K562 (cell line): ENCODE data around the gene ZPR1. TPM values are rescaled to one million over a fixed set of nuclear protein-coding genes. Genes with fewer than 3 reads are reported as not detected.

ENCODE experiments used
- ATAC-seq: fragments of 200-7000 bp; cut with Tn5 transposase; 3 replicates; pipeline ENCODE4 v1.9.1; 2020; ENCODE audit warnings: moderate library complexity
- BruUV-seq: library from RNA; stranded (reverse); fragments of 400-500 nt; replicated peaks from 2 replicates; lab custom pipeline; 2021; lab: Mats Ljungman, UMichigan
- CTCF ChIA-PET: fragments of 300-600 bp; formaldehyde crosslinking; extraction: SDS; loops from one replicate; lab custom pipeline; 2021; ENCODE audit warnings: low intra/inter-chr PET ratio; lab: Yijun Ruan, JAX
- POLR2A ChIA-PET: fragments of 300-600, 350-650 bp; sonication (Branson Sonifier 250); formaldehyde crosslinking; extraction: SDS; loops from one replicate; lab custom pipeline; 2021; ENCODE audit warnings: antibody characterized with exemption, inconsistent platforms; lab: Yijun Ruan, JAX
- DNase-seq, 4 experiments: peaks; one replicate each; pipeline versions ENCODE4 v3.0.0 to v3.0.0-alpha.2; 2011 to 2018; ENCODE audit warnings: low spot score in 3 of 4, mixed read lengths in 3 of 4; ENCODE audit errors: extremely low read depth in 1 of 4
- FAIRE-seq: peaks from 2 replicates; lab custom pipeline; 2011; peaks lifted over from hg19 to GRCh38; lab: Jason Lieb, UNC
- H2AFZ ChIP-seq: 2 replicates; pipeline ENCODE4 v1.6.0; 2011; ENCODE audit warnings: low read depth, low read length, control low read depth, inconsistent platforms
- H3K27ac ChIP-seq: fragments of 200-600 bp; 3 replicates; pipeline ENCODE4 v1.8.0; 2011; ENCODE audit warnings: low read depth, mild to moderate bottlenecking, control low read depth, inconsistent platforms, low read length, moderate library complexity, mixed read lengths; ENCODE audit errors: extremely low read depth
- H3K27me3 ChIP-seq, 2 experiments: fragments of 300-600 bp in 1 of 2; 2 replicates in 1 of 2; 3 replicates in 1 of 2; pipeline versions ENCODE4 v1.6.0 to v1.8.0; 2011; ENCODE audit warnings: inconsistent platforms in 2 of 2, low read length in 2 of 2, mild to moderate bottlenecking in 1 of 2, mixed read lengths in 1 of 2, moderate library complexity in 1 of 2; ENCODE audit not compliant: control insufficient read depth in 2 of 2, insufficient read depth in 2 of 2
- H3K36me3 ChIP-seq: fragments of 300-600 bp; 3 replicates; pipeline ENCODE4 v1.8.0; 2011; ENCODE audit warnings: mild to moderate bottlenecking, low read length, inconsistent platforms; ENCODE audit not compliant: control insufficient read depth, insufficient read depth
- H3K4me1 ChIP-seq, 2 experiments: fragments of 200-600 bp in 1 of 2; replicated peaks in 1 of 2; 2 replicates in 1 of 2; 3 replicates in 1 of 2; pipeline versions ENCODE4 v1.5.1 to v1.8.0; 2011; ENCODE audit warnings: inconsistent platforms in 2 of 2, low read length in 2 of 2, mild to moderate bottlenecking in 1 of 2, mixed read lengths in 1 of 2, moderate library complexity in 1 of 2; ENCODE audit not compliant: control insufficient read depth in 2 of 2, insufficient read depth in 2 of 2
- H3K4me2 ChIP-seq: 2 replicates; pipeline ENCODE4 v1.6.1; 2011; ENCODE audit warnings: low read length, control low read depth, inconsistent platforms, mixed read lengths; ENCODE audit not compliant: insufficient read depth
- H3K4me3 ChIP-seq: fragments of 200-600 bp; sonication (generic), shearing (Covaris generic); 2 replicates; pipeline ENCODE4 v1.5.1; 2016; ENCODE audit warnings: control low read depth, inconsistent platforms
- H3K79me2 ChIP-seq: fragments of 200-600 bp; 3 replicates; pipeline ENCODE4 v1.8.0; 2011; ENCODE audit warnings: low read length, inconsistent platforms; ENCODE audit not compliant: control insufficient read depth, insufficient read depth
- H3K9ac ChIP-seq, 2 experiments: 2 replicates each; pipeline versions ENCODE4 v1.6.0 to v1.6.1; 2011; ENCODE audit warnings: low read depth in 2 of 2, low read length in 2 of 2, control low read depth in 1 of 2, inconsistent platforms in 1 of 2, mild to moderate bottlenecking in 1 of 2, mixed read lengths in 1 of 2; ENCODE audit not compliant: insufficient read depth in 1 of 2
- H3K9me1 ChIP-seq: one replicate; pipeline ENCODE4 v1.6.0; 2011; ENCODE audit warnings: inconsistent platforms, mild to moderate bottlenecking, low read length, moderate library complexity; ENCODE audit not compliant: control insufficient read depth, insufficient read depth
- H3K9me3 ChIP-seq: replicated peaks from 2 replicates; pipeline ENCODE4 v1.5.1; 2011; ENCODE audit warnings: low read depth, low read length, inconsistent platforms; ENCODE audit not compliant: control insufficient read depth, insufficient read depth
- H4K20me1 ChIP-seq: replicated peaks from 2 replicates; pipeline ENCODE4 v1.6.1; 2011; ENCODE audit warnings: low read length, inconsistent platforms, mixed read lengths; ENCODE audit not compliant: control insufficient read depth, insufficient read depth
- ARID3B ChIP-seq: fragments of 250-450 bp; sonication (Bioruptor Pico); IDR thresholded peaks from 2 replicates; pipeline ENCODE4 v1.4.0; 2020; ENCODE audit warnings: borderline replicate concordance
- CREB3L1 ChIP-seq: fragments of 450-650 bp; IDR thresholded peaks from 2 replicates; pipeline ENCODE4 v1.6.1; 2014; ENCODE audit warnings: low read depth, mild to moderate bottlenecking, moderate library complexity, borderline replicate concordance
- FIP1L1 ChIP-seq: fragments of 200-400 bp; formaldehyde crosslinking; IDR thresholded peaks from 2 replicates; pipeline ENCODE4 v1.6.1; 2018; ENCODE audit warnings: mild to moderate bottlenecking, low read depth, low read length; ENCODE audit not compliant: poor library complexity, severe bottlenecking
- GABPB2 ChIP-seq: fragments of 250-450 bp; sonication (Bioruptor Pico); conservative IDR thresholded peaks from 2 replicates; pipeline ENCODE4 v1.5.1; 2021; ENCODE audit warnings: mild to moderate bottlenecking
- HDAC6 ChIP-seq: IDR thresholded peaks from 2 replicates; pipeline ENCODE4 v1.6.1; 2012; ENCODE audit warnings: low read depth, mild to moderate bottlenecking, control low read depth, inconsistent platforms, low read length, moderate library complexity
- HMG20B ChIP-seq: fragments of 250-450 bp; sonication (Bioruptor Pico); IDR thresholded peaks from 2 replicates; pipeline ENCODE4 v1.5.0; 2021; ENCODE audit warnings: mild to moderate bottlenecking
- JUN ChIP-seq, 2 experiments: sonication (generic) in 1 of 2; formaldehyde crosslinking in 1 of 2; IDR thresholded peaks; 2 replicates each; pipeline versions ENCODE4 v1.6.1 to v1.8.0; 2012 to 2022; ENCODE audit warnings: borderline replicate concordance in 2 of 2, mild to moderate bottlenecking in 2 of 2, improper control_type of control experiment in 1 of 2, low read depth in 1 of 2, low read length in 1 of 2, missing genetic modification reagents in 1 of 2
- KLF1 ChIP-seq: fragments of 450-650 bp; IDR thresholded peaks from 2 replicates; pipeline ENCODE4 v1.6.1; 2016; ENCODE audit warnings: missing genetic modification characterization, missing compliant biosample characterization
- NR0B1 ChIP-seq: fragments of 450-650 bp; IDR thresholded peaks from one replicate; pipeline ENCODE4 v1.6.1; 2018; ENCODE audit warnings: mild to moderate bottlenecking, moderate library complexity; ENCODE audit not compliant: partially characterized antibody
- RB1 ChIP-seq: fragments of 450-650 bp; IDR thresholded peaks from 2 replicates; pipeline ENCODE4 v1.6.1; 2017; ENCODE audit warnings: low read depth, mild to moderate bottlenecking
- SMAD1 ChIP-seq: fragments of 150-350 bp; IDR thresholded peaks from 2 replicates; pipeline ENCODE4 v1.6.1; 2014; ENCODE audit warnings: low read length, low read depth; ENCODE audit not compliant: partially characterized antibody
- ZFPM2 ChIP-seq: fragments of 250-450 bp; sonication (Bioruptor Pico); IDR thresholded peaks from 2 replicates; pipeline ENCODE4 v1.5.1; 2022; ENCODE audit warnings: mild to moderate bottlenecking
- ZNF184 ChIP-seq: sonication (generic); formaldehyde crosslinking; IDR thresholded peaks from 2 replicates; pipeline ENCODE4 v1.5.0; 2020; ENCODE audit warnings: missing genetic modification reagents
- ZNF41 ChIP-seq: fragments of 250-450 bp; sonication (Bioruptor Pico); conservative IDR thresholded peaks from 2 replicates; pipeline ENCODE4 v1.4.0; 2020; ENCODE audit warnings: mild to moderate bottlenecking
- ZNF589 ChIP-seq: fragments of 200-800 bp; sonication (Bioruptor generic); IDR thresholded peaks from 2 replicates; pipeline ENCODE4 v1.6.1; 2016; ENCODE audit warnings: low read depth, missing genetic modification characterization, missing compliant biosample characterization
- WGBS: fragments of 100-300 bp; shearing (Covaris generic); methylation state at CpG from one replicate; pipeline ENCODE4 v1.1.6; 2016; ENCODE audit warnings: low coverage, mixed read lengths; ENCODE audit not compliant: insufficient coverage; ENCODE audit errors: missing lambda C conversion rate; 5-methylcytosine and 5-hydroxymethylcytosine counted together
- in situ Hi-C: fragments of 300-500 bp; cut with MboI; formaldehyde crosslinking; loops from 4 replicates; pipeline ENCODE4 v1.15.0; 2018; ENCODE audit warnings: inconsistent platforms, mixed read lengths
- intact Hi-C: fragments of 100-400 bp; cut with micrococcal nuclease; formaldehyde crosslinking; loops from 2 replicates; pipeline ENCODE4 v1.14.2; 2022
- polyA plus RNA-seq, 8 experiments: library from polyadenylated mRNA; depleted of rRNA in 4 of 8; stranded (reverse) in 5 of 8; unstranded in 3 of 8; fragments of >200 nt; fragmentation: Nextera tagmentation in 2 of 8; fragmentation: Illumina TruSeq in 1 of 8; extraction: Ambion mirVana in 2 of 8; extraction: Trizol in 1 of 8; gene quantifications; 2 replicates each; pipeline versions ENCODE4 v1.2.1 to v1.2.3, GENCODE V29; 2011 to 2014; ENCODE audit warnings: inconsistent platforms in 1 of 8, missing spikeins in 1 of 8
- total RNA-seq, 7 experiments: library from RNA; depleted of rRNA in 6 of 7; stranded (reverse); fragments of >200 nt in 6 of 7; fragmentation: Illumina TruSeq in 2 of 7; extraction: Trizol in 2 of 7; gene quantifications; 2 replicates each; pipeline versions ENCODE4 v1.2.1 to v1.2.3, GENCODE V29; 2011 to 2021; ENCODE audit warnings: low replicate concordance in 1 of 7

Gene ZPR1
- total and polyA plus RNA-seq, 9 of the 15 experiments (the other 6 are each of a cell fraction or from before 2014, with no cell fraction given), result 13.0 to 120 (median 83.8) TPM

GRCh38 chr11:116740741-116741140, 47.1 kb downstream of the ZPR1 start (continued):
- no peak for TF ChIP-seq ZNF184 (CRISPR knock-in tag)
- TF ChIP-seq ZNF41 (CRISPR knock-in tag), result no peak
- no peak for TF ChIP-seq CREB3L1

GRCh38 chr11:116738975-116739374, 48.8 kb downstream of the ZPR1 start:
- Histone ChIP-seq H2AFZ (no peak overlapping the region), H3K4me3 (no peak overlapping the region), H3K4me1 (no peaks in the 10 kb centered on the region), H3K9ac (no peak overlapping the region), H3K27ac (no peak overlapping the region), H3K27me3 (no peaks in the 10 kb centered on the region), H3K9me3 (no peaks in the 10 kb centered on the region), H4K20me1 (0 out of 2 replicates have a peak, but pooled peaks cover 4% of the 10 kb centered on the region), H3K9me1 (no peaks in the 10 kb centered on the region), H3K4me2 (no peak overlapping the region), H3K36me3 (no peaks in the 10 kb centered on the region), H3K79me2 (no peaks in the 10 kb centered on the region)
- ATAC-seq (no peak), DNase-seq (no peak), FAIRE-seq (no peak)
- in situ Hi-C loops (loop anchor here (10.0 kb wide), 1 partner anchor 366 kb away; no protein-coding TSS in a partner anchor), intact Hi-C loops (loop anchor here (10.0 kb wide), 1 partner anchor 96 kb away; the partner anchor contains the start of gene APOA1)
- ChIA-PET CTCF (no interaction called here), POLR2A (interaction anchor here (0.8 to 1.9 kb wide), 3 partner anchors 8 to 13 kb away, joined by 5 to 7 read pairs (median 6); no protein-coding TSS in a partner anchor)
- BruUV-seq, result no TSS peak
- 31% methylated on average over 2 of the region's 2 CpGs for WGBS
- no peak for TF ChIP-seq ZFPM2 (CRISPR knock-in tag)
- TF ChIP-seq ZNF589 (CRISPR knock-in tag), result no peak
- no peak for TF ChIP-seq FIP1L1
- no peak for TF ChIP-seq GABPB2 (CRISPR knock-in tag)
- no peak for TF ChIP-seq JUN (IDR thresholded peaks at IDR 0.05; ENCODE audit: borderline replicate concordance, low read depth, low read length)
- TF ChIP-seq JUN (CRISPR knock-in tag; IDR thresholded peaks at IDR 0.05; ENCODE audit: borderline replicate concordance), result no peak
- TF ChIP-seq SMAD1, result no peak
- TF ChIP-seq HMG20B, result no peak
- no peak for TF ChIP-seq ARID3B
- TF ChIP-seq KLF1, result no peak
- no peak for TF ChIP-seq HDAC6
- no peak for TF ChIP-seq NR0B1
- TF ChIP-seq RB1, result no peak
